Ovary (tissue), 9 donors: ENCODE data around the gene DACT3. TPM values are rescaled to one million over a fixed set of nuclear protein-coding genes. Genes with fewer than 3 reads are reported as not detected.

Source experiments
- DNase-seq, 5 donors: peaks; one replicate each; pipeline ENCODE4 v3.0.0-alpha.2; 2019 to 2020
- H3K27ac ChIP-seq, 2 donors: fragments of 200-600 bp; one replicate each; pipeline versions ENCODE4 v1.5.1 to v1.8.0; 2019 to 2022
- H3K27me3 ChIP-seq: fragments of 200-600 bp; one replicate; pipeline ENCODE4 v1.8.0; 2022
- H3K36me3 ChIP-seq: fragments of 200-600 bp; sonication (generic); one replicate; pipeline ENCODE4 v1.5.1; 2019
- H3K4me1 ChIP-seq: one replicate; pipeline ENCODE4 v1.8.1; 2013; ENCODE audit warnings: mild to moderate bottlenecking, moderate library complexity; ENCODE audit not compliant: insufficient read depth
- H3K4me3 ChIP-seq: fragments of 200-600 bp; sonication (generic); one replicate; pipeline ENCODE4 v1.5.1; 2017
- H3K9me3 ChIP-seq, 2 donors: fragments of 200-600 bp in 1 of 2; sonication (generic) in 1 of 2; one replicate each; pipeline versions ENCODE4 v1.5.1 to v1.8.1; 2013 to 2019; ENCODE audit warnings: mild to moderate bottlenecking in 1 of 2, moderate library complexity in 1 of 2
- CTCF ChIP-seq, 3 donors: fragments of 450-650 bp in 2 of 3; fragments of 200-600 bp in 1 of 3; IDR thresholded peaks; one replicate each; pipeline versions ENCODE4 v1.5.1 to v1.8.0; 2016 to 2022; ENCODE audit warnings: antibody characterized with exemption in 3 of 3, mild to moderate bottlenecking in 1 of 3
- EP300 ChIP-seq: sonication (generic); formaldehyde crosslinking; IDR thresholded peaks from one replicate; pipeline ENCODE4 v1.6.1; 2017; ENCODE audit warnings: antibody characterized with exemption
- POLR2A ChIP-seq: fragments of 450-650 bp; IDR thresholded peaks from one replicate; pipeline ENCODE4 v1.6.1; 2017; ENCODE audit warnings: antibody characterized with exemption, mild to moderate bottlenecking, moderate library complexity
- WGBS, 3 donors: extraction: QIAGEN DNeasy Blood & Tissue Kit in 1 of 3; methylation state at CpG; one replicate each; pipeline versions ENCODE4 v1.1.5 to v1.1.7; 2013 to 2017; 5-methylcytosine and 5-hydroxymethylcytosine counted together
- intact Hi-C, 4 donors: fragments of 100-400 bp; cut with DNase I; formaldehyde crosslinking; loops; one replicate each; pipeline versions ENCODE4 v1.11.0 to v1.15.1; 2022 to 2023
- polyA plus RNA-seq, 2 donors: library from polyadenylated mRNA; stranded (reverse); fragments of 200-250 nt in 1 of 2; fragments of 350-450 nt in 1 of 2; fragmentation: Illumina TruSeq in 1 of 2; extraction: RNeasy Lipid Tissue Mini Kit (QIAGEN cat#74804) in 1 of 2; gene quantifications; one replicate each; pipeline ENCODE4 v1.2.3, GENCODE V29; 2013 to 2014
- total RNA-seq, 7 donors: library from RNA; depleted of rRNA in 2 of 7; stranded (reverse); fragments of >200 nt in 2 of 7; fragmentation: NEBNext Ultra II Directional in 3 of 7; extraction: Animal tissue kit (Norgen Biotek cat#: 25700) in 3 of 7; gene quantifications; one replicate each; pipeline versions ENCODE4 v1.1.0 to v1.2.4, GENCODE V29; 2016 to 2023
- donor health status: DM: no; HTN: no; CAD: no; lungs with moderate emphysema.
- donor health status: DM: no; HTN: no; CAD: no.
- donor health status: Bipolar disorder and iron deficiency.
- donor health status: DM: yes; HTN: yes; CAD: no.
- donor health status: DM: no; HTN: no; CAD: no.
- donor health status: DM: yes; HTN: yes; CAD: no.

Gene DACT3
- total and polyA plus RNA-seq, 9 donors, result 7.6 to 56.5 (median 20.8) TPM

GRCh38 chr19:46661735-46662592 is 982 bp upstream of the DACT3 start:
- peak overlapping the region; percentile 61 to 75 for H3K27ac ChIP-seq
- DNase-seq, result peak; percentile 76 to 87 (median 82)
- H3K9me3 ChIP-seq, result no peaks in the 10 kb centered on the region
- 1 to 4% (median 3%) methylated on average over 19 of the region's 19 CpGs for WGBS, 3 donors
- no peaks in the 10 kb centered on the region for H3K4me1 ChIP-seq
- H3K27me3 ChIP-seq, result no peaks in the 10 kb centered on the region
- intact Hi-C loops, result loop anchor here in 3 of 4 donors (10.0 kb wide), 3 partner anchors 47 to 137 kb away; partner anchors contain the start of gene CALM3 (in 1 of the 3)
- H3K4me3 ChIP-seq, result peak overlapping the region; percentile 33
- H3K36me3 ChIP-seq, result no peaks in the 10 kb centered on the region
- TF ChIP-seq EP300 (no peak), CTCF (IDR thresholded peaks at IDR 0.05) (peak; percentile 67 to 94 (median 88)), POLR2A (peak; percentile 22)

- peak in 3 of 5 donors; percentile 43 to 69 (median 58) for DNase-seq
Measured at GRCh38 chr19:46660551-46661019, 397 bp downstream of the DACT3 start.

GRCh38 chr19:46660008-46660517 is 919 bp downstream of the DACT3 start:
- peak; percentile 37 to 62 (median 54) for DNase-seq

More at GRCh38 chr19:46660551-46661019, 397 bp downstream of the DACT3 start:
- H3K4me1 ChIP-seq, result no peaks in the 10 kb centered on the region
- no peak for TF ChIP-seq CTCF (IDR thresholded peaks at IDR 0.05)
- peak; percentile 60 for TF ChIP-seq POLR2A
- H3K27ac ChIP-seq, result peak overlapping the region; percentile 59 to 73
- intact Hi-C loops, result loop anchor here in 3 of 4 donors (10.0 kb wide), 3 partner anchors 46 to 136 kb away; partner anchors contain the start of gene CALM3 (in 1 of the 3)
- 1% methylated on average over 16 to 40 of the region's 40 CpGs for WGBS, 3 donors
- H3K4me3 ChIP-seq, result peak overlapping the region; percentile 87
- no peaks in the 10 kb centered on the region for H3K9me3 ChIP-seq
- H3K27me3 ChIP-seq, result no peaks in the 10 kb centered on the region
- H3K36me3 ChIP-seq, result no peaks in the 10 kb centered on the region

More at GRCh38 chr19:46660008-46660517, 919 bp downstream of the DACT3 start:
- Histone ChIP-seq H3K4me3 (peak overlapping the region; percentile 87), H3K9me3 (no peaks in the 10 kb centered on the region), H3K4me1 (no peaks in the 10 kb centered on the region), H3K27ac (peak overlapping the region; percentile 59 to 73), H3K27me3 (no peaks in the 10 kb centered on the region), H3K36me3 (no peaks in the 10 kb centered on the region)
- intact Hi-C loops, result loop anchor here in 3 of 4 donors (10.0 kb wide), 3 partner anchors 45 to 135 kb away; partner anchors contain the start of gene CALM3 (in 1 of the 3)
- TF ChIP-seq POLR2A (no peak), CTCF (IDR thresholded peaks at IDR 0.05) (no peak), EP300 (no peak)
- WGBS, 3 donors, result 0 to 1% (median 0%) methylated on average over 14 of the region's 14 CpGs
